HG02938 (cell line): Measurements from ENCODE around the gene TOMM20.

Source experiments
- ATAC-seq: cut with Tn5 transposase; IDR thresholded peaks from one replicate; pipeline ENCODE4 v1.9.1; 2021; ENCODE audit warnings: mild to moderate bottlenecking, moderate library complexity; ENCODE audit not compliant: unreplicated experiment

Gene TOMM20

DNA sequence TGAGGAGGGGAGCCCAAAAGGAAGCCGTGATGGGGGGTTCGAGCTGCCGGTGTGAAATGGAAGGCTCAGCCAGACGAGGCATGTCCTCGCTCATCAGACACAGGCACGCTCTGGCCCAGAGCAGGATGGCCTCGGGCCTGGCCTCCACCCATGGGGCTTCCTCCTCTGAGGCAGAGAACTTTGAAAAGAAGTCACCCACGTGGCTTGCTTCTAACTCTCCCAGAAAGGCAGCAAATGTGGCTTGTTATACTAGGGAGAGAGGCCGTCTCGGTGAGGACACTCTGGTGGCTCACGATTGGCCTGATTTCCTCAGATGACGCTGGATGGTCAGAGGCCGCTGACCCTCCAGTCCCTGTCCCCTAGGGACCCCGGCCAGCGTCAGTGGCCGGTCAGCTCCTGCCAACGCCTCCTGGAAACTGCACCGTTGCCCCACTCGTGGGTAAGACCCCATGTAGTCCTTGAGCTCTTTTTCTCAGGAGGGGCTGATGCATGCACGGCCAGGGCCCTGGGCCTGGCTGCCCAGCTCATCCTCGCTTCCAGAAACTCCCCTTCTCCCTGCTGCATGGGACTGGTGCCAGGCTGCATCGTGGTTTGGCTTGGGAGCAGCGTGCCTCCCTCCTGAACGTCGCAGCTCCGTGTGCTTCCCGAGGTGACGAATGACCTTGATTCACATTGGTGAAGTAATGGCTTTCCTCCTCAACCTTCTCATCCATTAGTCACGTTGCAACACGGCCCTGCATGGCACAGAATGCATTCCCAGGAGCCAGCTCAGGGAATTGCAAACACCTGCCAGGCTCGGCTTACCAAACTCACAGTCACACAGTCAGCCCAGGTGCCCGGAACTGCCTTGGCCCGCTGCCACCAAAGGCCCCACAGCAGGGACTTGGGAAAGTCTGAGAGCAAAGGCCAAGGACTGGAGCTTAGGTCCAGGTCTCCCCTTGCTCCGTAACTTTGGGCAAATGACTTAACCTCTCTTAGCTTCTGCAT, 58.8 kb downstream of the TOMM20 start:
- no peak for ATAC-seq

DNA sequence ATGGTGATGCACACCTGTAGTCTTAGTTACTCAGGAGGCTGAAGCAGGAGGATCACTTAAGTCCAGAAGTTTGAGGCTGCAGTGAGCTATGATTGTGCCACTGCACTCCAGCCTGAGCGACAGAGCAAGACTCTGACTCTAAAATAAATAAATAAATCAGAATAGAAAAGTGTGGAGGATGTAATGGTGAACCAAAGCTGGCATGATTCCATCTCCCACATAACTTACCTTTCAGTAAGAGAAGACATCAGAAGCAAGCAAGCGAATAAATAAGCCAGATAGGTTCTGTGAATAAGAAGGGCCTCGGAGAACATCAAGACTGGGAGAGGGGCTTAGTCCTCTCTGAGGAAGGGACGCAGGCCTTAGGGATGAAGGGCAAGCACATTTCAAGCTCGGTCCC, 59.5 kb downstream of the TOMM20 start:
- ATAC-seq, result no peak

DNA sequence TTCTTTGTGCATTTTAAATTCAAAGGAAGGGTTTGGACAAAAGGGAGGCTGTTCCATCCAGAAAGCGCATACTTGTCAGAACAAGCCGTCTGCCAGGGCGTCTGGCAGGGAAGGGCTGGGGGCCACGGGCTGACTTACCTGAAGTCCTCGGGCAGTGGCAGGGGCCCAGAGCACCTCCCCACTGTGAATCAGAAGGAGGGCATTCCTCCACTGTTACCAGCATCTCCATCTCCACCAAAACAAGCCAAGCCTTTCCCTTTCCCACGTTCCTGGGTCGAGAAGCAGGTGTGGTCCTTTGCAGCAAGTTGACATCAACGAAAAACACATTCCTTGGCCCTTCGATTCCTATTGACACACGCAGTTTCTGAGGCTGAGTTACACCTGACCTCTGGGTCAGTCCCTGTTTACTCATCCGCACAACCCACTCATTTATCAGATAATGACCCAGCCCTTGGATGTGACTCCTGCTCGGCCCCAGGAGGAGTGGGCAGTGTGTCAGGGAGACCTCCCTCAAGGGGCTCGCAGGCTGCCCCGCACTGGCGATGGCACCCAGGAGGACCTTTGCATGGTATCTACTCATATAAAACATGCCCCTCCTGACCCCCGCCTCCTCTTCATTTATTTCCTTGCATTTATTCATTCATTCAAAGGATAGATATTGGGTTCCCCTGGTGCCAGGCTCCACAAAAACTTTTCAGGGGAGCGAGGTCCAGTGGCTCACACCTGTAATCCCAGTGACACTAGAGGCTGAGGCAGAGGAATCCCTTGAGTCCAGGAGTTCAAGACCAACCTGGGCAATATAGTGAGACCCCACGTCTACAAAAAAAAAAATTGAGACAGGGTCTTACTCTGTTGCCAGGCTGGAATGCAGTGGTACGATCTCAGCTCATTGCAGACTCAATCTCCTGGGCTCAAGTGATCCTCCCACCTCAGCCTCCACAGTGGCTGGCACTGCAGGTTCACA, 60.2 kb downstream of the TOMM20 start:
- ATAC-seq, result no peak

DNA sequence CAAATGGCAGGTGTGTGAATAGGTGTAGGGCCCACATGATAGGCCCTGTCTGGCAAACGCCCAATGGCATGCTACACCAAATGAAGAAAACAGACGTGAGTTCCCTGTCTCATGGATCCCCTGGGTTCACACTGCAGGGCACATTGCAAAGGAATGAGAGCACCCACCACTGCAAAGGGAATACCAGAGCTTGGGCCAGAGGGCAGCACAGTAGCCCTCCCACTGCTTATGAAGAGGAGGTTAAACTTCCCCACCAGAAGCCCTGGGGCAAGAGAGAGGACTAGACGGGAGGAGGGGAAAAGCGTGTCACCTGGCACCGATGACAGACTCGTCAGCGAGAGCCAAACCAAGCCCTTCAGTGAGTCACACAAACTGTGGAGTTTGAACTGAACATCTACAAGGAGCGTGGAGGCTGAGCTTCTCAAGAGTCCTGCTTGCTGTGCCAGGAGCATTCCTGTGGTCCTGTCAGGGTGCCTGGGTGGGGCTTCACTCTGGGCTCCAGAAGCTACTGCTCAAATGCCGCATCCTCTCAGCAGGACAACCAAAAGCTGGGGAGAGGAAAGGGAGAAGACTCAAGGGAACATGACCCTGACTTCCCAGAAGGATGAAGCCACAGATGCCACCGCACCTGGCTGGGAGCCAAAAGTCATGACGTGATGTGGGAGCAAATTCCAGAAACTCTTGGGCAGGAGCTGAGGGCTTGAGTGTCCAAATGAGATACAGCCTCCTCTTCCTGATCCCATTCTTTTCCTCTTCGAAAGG, 61.1 kb downstream of the TOMM20 start:
- no peak for ATAC-seq

DNA sequence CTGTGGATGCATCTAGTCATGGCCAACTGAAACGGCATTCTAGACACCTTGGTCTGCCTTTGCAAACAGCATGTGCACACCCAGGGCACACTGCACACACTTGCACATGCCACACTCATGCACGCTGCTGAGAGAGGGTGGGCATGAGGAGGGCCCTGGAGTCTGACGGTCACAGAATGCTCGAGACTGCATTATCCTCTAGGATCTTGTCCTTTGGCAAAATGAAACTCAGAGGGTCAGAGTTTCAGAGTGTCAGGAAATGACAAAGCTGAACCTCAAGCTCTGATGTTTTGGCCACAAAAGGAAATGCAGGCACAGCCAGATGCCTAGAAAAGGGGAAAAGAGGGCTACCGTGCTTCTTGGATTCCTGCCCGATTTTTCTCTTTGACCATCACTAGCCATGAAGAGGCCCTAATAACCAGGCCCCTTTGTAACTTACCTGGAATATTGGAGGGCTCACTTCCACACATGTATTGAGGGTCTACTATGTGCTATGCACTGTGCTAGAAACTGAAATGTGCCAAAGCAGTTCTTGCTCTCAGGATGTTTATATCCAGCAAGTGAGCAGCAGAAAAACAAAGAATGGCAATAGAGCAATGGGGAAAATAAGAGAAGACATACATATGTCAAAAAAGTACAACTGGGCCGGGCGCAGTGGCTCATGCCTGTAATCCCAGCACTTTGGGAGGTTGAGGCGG, 65.4 kb downstream of the TOMM20 start:
- ATAC-seq, result no peak

DNA sequence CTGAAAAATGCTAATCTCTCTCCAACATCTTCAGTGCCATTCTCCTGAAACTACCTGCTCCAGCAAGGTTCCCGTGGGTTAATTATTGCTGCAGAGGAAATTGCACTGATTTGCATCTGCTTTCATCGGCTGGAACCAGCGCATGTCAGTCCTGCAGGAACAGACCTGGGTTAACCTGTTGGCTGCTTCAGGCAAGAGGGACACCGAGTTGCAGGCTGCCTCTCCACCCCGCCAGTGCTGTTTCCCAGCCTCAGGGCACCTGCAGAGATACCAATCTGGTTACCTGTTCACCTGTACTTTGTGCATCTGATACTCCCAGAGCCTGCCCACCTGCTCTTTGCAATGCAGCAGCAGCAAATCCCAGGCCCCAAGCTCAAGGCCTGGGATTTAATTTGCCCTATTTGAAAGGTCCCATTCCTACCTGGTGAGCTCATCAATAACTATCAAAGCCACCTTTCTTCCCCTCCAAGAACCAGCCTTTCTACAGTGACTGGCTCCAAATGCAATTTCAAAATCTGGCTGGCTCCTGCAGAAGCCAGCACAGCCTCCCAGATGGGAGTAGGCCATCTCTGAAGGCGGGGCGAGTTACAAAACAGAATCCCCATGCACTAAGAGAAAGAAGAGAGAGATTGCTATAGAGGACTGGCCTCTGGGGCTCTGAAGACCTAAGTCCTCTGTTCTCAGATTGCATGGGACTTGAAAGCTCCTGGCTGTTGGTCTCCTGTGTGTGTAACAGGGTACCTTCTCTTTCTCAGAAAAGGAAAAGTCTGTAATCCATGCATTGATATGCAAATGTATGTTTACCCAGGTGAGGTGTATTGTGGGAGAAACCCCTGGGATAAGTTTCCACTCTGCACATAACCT, 67.8 kb downstream of the TOMM20 start:
- no peak for ATAC-seq
